NOMO-1 treated with dmso at 0.1 percent for 144 hours (cell line): Measurements from ENCODE around the gene CD300LG.

ENCODE experiments used
- DNase-seq: peaks from one replicate; lab custom pipeline; 2025; ENCODE audit not compliant: unreplicated experiment; lab: John Stamatoyannopoulos, UW

The CD300LG gene

GRCh38 chr17:43905400-43905984 is 58.5 kb downstream of the CD300LG start:
- DNase-seq, result no peak

- no peak for DNase-seq
These were observed 59.2 kb downstream of the CD300LG start for GRCh38 chr17:43905985-43906852.

GRCh38 chr17:43906951-43907424 is 60.0 kb downstream of the CD300LG start:
- DNase-seq, result no peak

GRCh38 chr17:43907425-43907981 is 60.5 kb downstream of the CD300LG start, which contains the start of gene MPP2:
Gene MPP2 (minus strand): TSS chr17:43907536. CDS start chr17:43904460, 3,076 bp downstream.
- DNase-seq, result peak; percentile 43

GRCh38 chr17:43907998-43908721 is 61.2 kb downstream of the CD300LG start:
- DNase-seq, result peak; percentile 35

GRCh38 chr17:43909537-43910231 is 62.7 kb downstream of the CD300LG start:
- DNase-seq, result no peak

GRCh38 chr17:43911904-43912303 is 64.9 kb downstream of the CD300LG start:
- DNase-seq, result no peak

- DNase-seq, result no peak
These were observed 65.8 kb downstream of the CD300LG start for GRCh38 chr17:43912635-43913304.
